ENCODE data around the gene PAPPA2. TPM values are rescaled to one million over a fixed set of nuclear protein-coding genes. Genes with fewer than 3 reads are reported as not detected.

Gene PAPPA2
- total RNA-seq, 2 donors from 2014 or later = 0.19 to 1.2 TPM

- no peaks in the 10 kb centered on the region for H3K27me3 ChIP-seq
- no peak overlapping the region for H3K27ac ChIP-seq
- H3K4me1 ChIP-seq = no peaks in the 10 kb centered on the region
- TF ChIP-seq CTCF (IDR thresholded peaks at IDR 0.05) = no peak
- H3K4me3 ChIP-seq = no peak overlapping the region
- DNase-seq (ENCODE audit: low spot score) = no peak
- H3K36me3 ChIP-seq = no peaks in the 10 kb centered on the region
- no peaks in the 10 kb centered on the region for H3K9me3 ChIP-seq
Measured at GRCh38 chr1:176701151-176701866, 238.3 kb downstream of the PAPPA2 start.

GRCh38 chr1:176702901-176703300, 239.9 kb downstream of the PAPPA2 start:
- Histone ChIP-seq H3K27ac (no peak overlapping the region), H3K27me3 (no peaks in the 10 kb centered on the region), H3K4me3 (no peak overlapping the region), H3K9me3 (no peaks in the 10 kb centered on the region), H3K4me1 (no peaks in the 10 kb centered on the region), H3K36me3 (no peaks in the 10 kb centered on the region)
- no peak for TF ChIP-seq CTCF (IDR thresholded peaks at IDR 0.05)
- DNase-seq (ENCODE audit: low spot score) = no peak

- Histone ChIP-seq H3K9me3 (no peaks in the 10 kb centered on the region), H3K4me3 (no peak overlapping the region), H3K27ac (no peak overlapping the region), H3K36me3 (no peaks in the 10 kb centered on the region), H3K27me3 (no peaks in the 10 kb centered on the region), H3K4me1 (no peaks in the 10 kb centered on the region)
- DNase-seq (ENCODE audit: low spot score) = no peak
- TF ChIP-seq CTCF (IDR thresholded peaks at IDR 0.05) = no peak
Measured at GRCh38 chr1:176705585-176705984, 242.6 kb downstream of the PAPPA2 start.

- Histone ChIP-seq H3K9me3 (no peaks in the 10 kb centered on the region), H3K27me3 (no peaks in the 10 kb centered on the region), H3K4me3 (no peak overlapping the region), H3K36me3 (no peaks in the 10 kb centered on the region), H3K27ac (no peak overlapping the region), H3K4me1 (peaks cover 0 to 6% of the 10 kb centered on the region in 2 donors)
- no peak for TF ChIP-seq CTCF (IDR thresholded peaks at IDR 0.05)
- no peak for DNase-seq (ENCODE audit: low spot score)
Measured at GRCh38 chr1:176717066-176717750, 254.2 kb downstream of the PAPPA2 start.

GRCh38 chr1:176719447-176719846, 256.5 kb downstream of the PAPPA2 start:
- no peaks in the 10 kb centered on the region for H3K36me3 ChIP-seq
- TF ChIP-seq CTCF (IDR thresholded peaks at IDR 0.05) = no peak
- no peak overlapping the region for H3K4me3 ChIP-seq
- H3K9me3 ChIP-seq = no peaks in the 10 kb centered on the region
- no peak overlapping the region for H3K27ac ChIP-seq
- H3K27me3 ChIP-seq = no peaks in the 10 kb centered on the region
- H3K4me1 ChIP-seq = peaks cover 0 to 6% of the 10 kb centered on the region in 2 donors
- no peak for DNase-seq (ENCODE audit: low spot score)
